DND-41 (cell line): Measurements from ENCODE around the gene NLGN1.

Experiments
- ATAC-seq: fragments of 200-7000 bp; cut with Tn5 transposase; 3 replicates; pipeline ENCODE4 v1.9.1; 2021; ENCODE audit warnings: low read depth; ENCODE audit not compliant: insufficient read depth
- DNase-seq: peaks from one replicate; pipeline ENCODE4 v3.0.0-alpha.2; 2020
- H2AFZ ChIP-seq: 2 replicates; pipeline ENCODE4 v1.6.0; 2012; ENCODE audit warnings: low read depth, low read length
- H3K27ac ChIP-seq: 2 replicates; pipeline ENCODE4 v1.5.1; 2012; ENCODE audit warnings: low read length, inconsistent platforms
- H3K27me3 ChIP-seq: fragments of 200-600 bp; sonication (generic); 2 replicates; pipeline ENCODE4 v1.6.0; 2012; ENCODE audit warnings: low read length, mild to moderate bottlenecking, inconsistent platforms; ENCODE audit not compliant: insufficient read depth, poor library complexity
- H3K36me3 ChIP-seq: 2 replicates; pipeline ENCODE4 v1.5.1; 2012; ENCODE audit warnings: low read length, inconsistent platforms; ENCODE audit not compliant: insufficient read depth
- H3K4me1 ChIP-seq: 2 replicates; pipeline ENCODE4 v1.5.1; 2012; ENCODE audit warnings: mild to moderate bottlenecking, low read length; ENCODE audit not compliant: insufficient read depth
- H3K4me2 ChIP-seq: 2 replicates; pipeline ENCODE4 v1.6.0; 2012; ENCODE audit warnings: mild to moderate bottlenecking, moderate library complexity, low read length, inconsistent platforms; ENCODE audit not compliant: insufficient read depth
- H3K4me3 ChIP-seq, 2 experiments: fragments of 200-600 bp in 1 of 2; shearing (Covaris generic) in 1 of 2; 2 replicates each; pipeline ENCODE4 v1.5.1; 2012 to 2016; ENCODE audit warnings: inconsistent platforms in 2 of 2, low read length in 2 of 2, mild to moderate bottlenecking in 2 of 2, low read depth in 1 of 2, moderate library complexity in 1 of 2
- H3K79me2 ChIP-seq: 2 replicates; pipeline ENCODE4 v1.6.0; 2012; ENCODE audit warnings: low read length, inconsistent platforms; ENCODE audit not compliant: insufficient read depth
- H3K9ac ChIP-seq: 2 replicates; pipeline ENCODE4 v1.6.0; 2012; ENCODE audit warnings: low read depth, mild to moderate bottlenecking, inconsistent platforms, low read length, moderate library complexity
- H3K9me3 ChIP-seq: 2 replicates; pipeline ENCODE4 v1.5.1; 2012; ENCODE audit warnings: low read length, moderate library complexity, mild to moderate bottlenecking, inconsistent platforms; ENCODE audit not compliant: insufficient read depth, severe bottlenecking
- H4K20me1 ChIP-seq: 2 replicates; pipeline ENCODE4 v1.6.0; 2012; ENCODE audit warnings: low read length; ENCODE audit not compliant: insufficient read depth
- EZH2 ChIP-seq: IDR thresholded peaks from 3 replicates; pipeline ENCODE4 v1.6.1; 2012; ENCODE audit warnings: borderline replicate concordance, low read depth, mild to moderate bottlenecking, moderate library complexity, low read length, inconsistent platforms; ENCODE audit not compliant: severe bottlenecking
- TF ChIP-seq, protein P1 (sequence below): IDR thresholded peaks from 2 replicates; pipeline ENCODE4 v1.5.1; 2012; ENCODE audit warnings: borderline replicate concordance, low read length, moderate library complexity, mild to moderate bottlenecking; ENCODE audit not compliant: poor library complexity, severe bottlenecking; ENCODE audit errors: extremely low read depth

Gene NLGN1

DNA sequence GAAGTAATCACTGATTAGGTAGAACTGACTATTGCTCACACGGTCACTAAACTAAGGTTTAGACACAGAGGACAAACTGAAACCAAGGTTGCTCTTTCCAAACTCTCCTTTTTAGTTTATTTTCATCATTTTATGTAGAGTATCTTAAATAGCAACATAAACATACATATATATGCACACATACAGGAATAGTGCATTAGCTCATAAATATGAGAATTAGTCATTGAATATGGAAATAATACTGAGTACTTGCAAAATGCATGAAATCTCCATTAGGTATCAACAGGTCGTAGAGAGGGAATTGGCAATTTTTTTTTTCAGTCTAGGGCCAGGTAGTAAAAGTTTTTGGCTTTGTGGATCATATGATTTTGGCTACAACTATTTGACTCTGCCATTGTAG, 557.1 kb downstream of the NLGN1 start:
- no peak for TF ChIP-seq EZH2
- TF ChIP-seq, protein P1, sequence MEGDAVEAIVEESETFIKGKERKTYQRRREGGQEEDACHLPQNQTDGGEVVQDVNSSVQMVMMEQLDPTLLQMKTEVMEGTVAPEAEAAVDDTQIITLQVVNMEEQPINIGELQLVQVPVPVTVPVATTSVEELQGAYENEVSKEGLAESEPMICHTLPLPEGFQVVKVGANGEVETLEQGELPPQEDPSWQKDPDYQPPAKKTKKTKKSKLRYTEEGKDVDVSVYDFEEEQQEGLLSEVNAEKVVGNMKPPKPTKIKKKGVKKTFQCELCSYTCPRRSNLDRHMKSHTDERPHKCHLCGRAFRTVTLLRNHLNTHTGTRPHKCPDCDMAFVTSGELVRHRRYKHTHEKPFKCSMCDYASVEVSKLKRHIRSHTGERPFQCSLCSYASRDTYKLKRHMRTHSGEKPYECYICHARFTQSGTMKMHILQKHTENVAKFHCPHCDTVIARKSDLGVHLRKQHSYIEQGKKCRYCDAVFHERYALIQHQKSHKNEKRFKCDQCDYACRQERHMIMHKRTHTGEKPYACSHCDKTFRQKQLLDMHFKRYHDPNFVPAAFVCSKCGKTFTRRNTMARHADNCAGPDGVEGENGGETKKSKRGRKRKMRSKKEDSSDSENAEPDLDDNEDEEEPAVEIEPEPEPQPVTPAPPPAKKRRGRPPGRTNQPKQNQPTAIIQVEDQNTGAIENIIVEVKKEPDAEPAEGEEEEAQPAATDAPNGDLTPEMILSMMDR, result no peak
- H2AFZ ChIP-seq, result no peak overlapping the region
- no peak overlapping the region for H3K4me3 ChIP-seq
- peaks cover 3% of the 10 kb centered on the region for H3K9me3 ChIP-seq
- DNase-seq (no peak), ATAC-seq (no peak)
- no peak overlapping the region for H3K9ac ChIP-seq
- H3K27me3 ChIP-seq, result no peaks in the 10 kb centered on the region
- H3K79me2 ChIP-seq, result no peaks in the 10 kb centered on the region
- no peak overlapping the region for H3K27ac ChIP-seq
- no peak overlapping the region for H3K4me2 ChIP-seq
- H4K20me1 ChIP-seq, result no peaks in the 10 kb centered on the region
- H3K4me1 ChIP-seq, result no peaks in the 10 kb centered on the region
- no peaks in the 10 kb centered on the region for H3K36me3 ChIP-seq

DNA sequence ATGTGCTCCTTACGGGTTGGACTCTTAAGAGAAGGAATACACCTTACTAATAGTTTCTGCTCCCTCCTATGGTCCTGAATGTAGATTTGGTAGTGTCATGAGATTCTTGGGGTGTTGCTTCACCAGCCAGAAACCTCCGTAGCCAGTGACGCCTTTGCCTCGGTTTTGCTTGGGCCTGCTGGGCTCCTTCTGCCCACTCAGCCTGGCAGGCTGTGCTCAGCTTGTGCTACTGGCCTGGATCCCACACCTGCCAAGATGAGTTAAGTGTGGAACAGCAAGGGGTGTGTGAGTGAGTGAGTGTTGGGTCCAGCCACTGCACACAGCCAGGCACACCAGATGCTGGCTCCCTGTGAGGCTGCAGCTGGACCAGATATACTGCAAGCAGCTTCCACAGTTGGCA, 560.1 kb downstream of the NLGN1 start:
- H3K4me1 ChIP-seq, result no peaks in the 10 kb centered on the region
- H3K4me3 ChIP-seq, result no peak overlapping the region
- no peak overlapping the region for H3K9ac ChIP-seq
- no peaks in the 10 kb centered on the region for H3K36me3 ChIP-seq
- H3K4me2 ChIP-seq, result no peak overlapping the region
- H3K27ac ChIP-seq, result no peak overlapping the region
- H3K27me3 ChIP-seq, result no peaks in the 10 kb centered on the region
- DNase-seq (no peak), ATAC-seq (no peak)
- TF ChIP-seq, protein P1, result no peak
- TF ChIP-seq EZH2, result no peak
- H3K9me3 ChIP-seq, result peaks cover 3% of the 10 kb centered on the region
- no peaks in the 10 kb centered on the region for H3K79me2 ChIP-seq
- H2AFZ ChIP-seq, result no peak overlapping the region
- no peaks in the 10 kb centered on the region for H4K20me1 ChIP-seq

DNA sequence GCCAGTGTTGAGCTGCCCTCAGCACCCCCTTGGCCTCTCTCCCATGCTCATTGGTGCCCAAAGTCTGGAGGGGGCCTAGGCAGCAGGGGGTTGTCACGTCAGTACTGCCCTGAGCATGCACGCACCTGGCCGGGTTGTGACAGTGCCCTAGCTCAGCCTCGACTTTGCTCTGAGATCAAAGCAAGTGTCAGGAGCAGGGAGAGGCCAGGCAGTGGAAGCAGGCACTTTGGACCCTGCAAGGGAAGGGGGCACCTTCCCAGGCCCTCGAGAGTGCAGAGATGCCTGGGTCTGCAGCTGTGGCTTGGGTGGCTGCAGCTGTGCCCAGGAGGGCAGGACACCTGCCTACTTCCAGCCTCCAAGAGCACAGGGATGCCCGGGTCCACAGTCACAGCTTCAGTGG, 561.3 kb downstream of the NLGN1 start:
- no peak overlapping the region for H3K4me3 ChIP-seq
- H3K4me2 ChIP-seq, result no peak overlapping the region
- DNase-seq (no peak), ATAC-seq (no peak)
- H2AFZ ChIP-seq, result no peak overlapping the region
- H3K4me1 ChIP-seq, result no peaks in the 10 kb centered on the region
- H3K36me3 ChIP-seq, result no peaks in the 10 kb centered on the region
- no peak overlapping the region for H3K27ac ChIP-seq
- no peaks in the 10 kb centered on the region for H3K79me2 ChIP-seq
- peaks cover 3% of the 10 kb centered on the region for H3K9me3 ChIP-seq
- no peaks in the 10 kb centered on the region for H3K27me3 ChIP-seq
- H4K20me1 ChIP-seq, result no peaks in the 10 kb centered on the region
- TF ChIP-seq, protein P1, result no peak
- no peak for TF ChIP-seq EZH2
- H3K9ac ChIP-seq, result no peak overlapping the region

DNA sequence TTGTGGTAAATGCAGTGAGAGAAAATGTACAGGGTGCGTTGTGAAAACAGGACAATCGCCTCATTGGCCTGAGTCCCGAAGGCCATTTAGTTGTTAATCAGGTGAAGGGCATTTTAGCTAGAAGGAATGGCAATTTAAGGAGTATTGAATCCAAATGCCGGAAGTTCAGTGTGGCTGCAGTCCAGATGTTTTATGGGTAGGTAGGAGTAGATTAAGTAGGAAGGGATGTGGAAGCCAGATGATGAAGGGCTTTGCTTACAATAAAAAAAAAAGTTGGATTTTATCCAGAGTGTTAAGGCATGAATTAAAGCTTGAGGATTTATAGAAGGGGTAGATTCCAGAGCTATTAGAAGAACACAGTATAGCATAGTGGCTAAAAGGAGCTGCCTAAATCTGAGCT, 572.7 kb downstream of the NLGN1 start:
- H3K79me2 ChIP-seq, result no peaks in the 10 kb centered on the region
- H3K27ac ChIP-seq, result no peak overlapping the region
- H3K9ac ChIP-seq, result no peak overlapping the region
- H3K36me3 ChIP-seq, result no peaks in the 10 kb centered on the region
- H3K27me3 ChIP-seq, result no peaks in the 10 kb centered on the region
- no peak overlapping the region for H2AFZ ChIP-seq
- ATAC-seq, result no peak
- no peaks in the 10 kb centered on the region for H4K20me1 ChIP-seq
- no peaks in the 10 kb centered on the region for H3K4me1 ChIP-seq
- no peak overlapping the region for H3K4me2 ChIP-seq
- no peak for DNase-seq
- H3K9me3 ChIP-seq, result no peaks in the 10 kb centered on the region
- TF ChIP-seq, protein P1, result no peak
- TF ChIP-seq EZH2, result no peak
- H3K4me3 ChIP-seq, result no peak overlapping the region
